Measurements from ENCODE around the gene NXPH4. TPM values are rescaled to one million over a fixed set of nuclear protein-coding genes. Genes with fewer than 3 reads are reported as not detected.

Gene NXPH4
- total RNA-seq, 1 donor from 2014 or later, result 82.8 TPM

GRCh38 chr12:57178213-57178612 lies 38.4 kb upstream of the NXPH4 start:
- Mint-ChIP-seq H3K4me1 (ENCODE audit: low read depth) (peaks cover 5% of the 10 kb centered on the region), H3K27me3 (ENCODE audit: low read depth) (no peaks in the 10 kb centered on the region), H3K9me3 (ENCODE audit: low read depth) (no peaks in the 10 kb centered on the region), H3K36me3 (ENCODE audit: low read depth) (peaks cover 56% of the 10 kb centered on the region), H3K4me3 (ENCODE audit: unreplicated experiment) (no peak overlapping the region), H3K27ac (ENCODE audit: unreplicated experiment) (peak overlapping the region; percentile 8)
- TF ChIP-seq CTCF (IDR thresholded peaks at IDR 0.05), result no peak
- no peak for DNase-seq (ENCODE audit: low spot score)

- no peak overlapping the region for H3K27ac Mint-ChIP-seq (ENCODE audit: unreplicated experiment)
- no peaks in the 10 kb centered on the region for H3K27me3 Mint-ChIP-seq (ENCODE audit: low read depth)
- H3K4me3 Mint-ChIP-seq (ENCODE audit: unreplicated experiment), result no peak overlapping the region
- DNase-seq (ENCODE audit: low spot score), result no peak
- peaks cover 53% of the 10 kb centered on the region for H3K36me3 Mint-ChIP-seq (ENCODE audit: low read depth)
- TF ChIP-seq CTCF (IDR thresholded peaks at IDR 0.05), result no peak
- peaks cover 5% of the 10 kb centered on the region for H3K4me1 Mint-ChIP-seq (ENCODE audit: low read depth)
- no peaks in the 10 kb centered on the region for H3K9me3 Mint-ChIP-seq (ENCODE audit: low read depth)
Observed at GRCh38 chr12:57179331-57180086, 37.1 kb upstream of the NXPH4 start.

- no peak overlapping the region for H3K27ac Mint-ChIP-seq (ENCODE audit: unreplicated experiment)
- TF ChIP-seq CTCF (IDR thresholded peaks at IDR 0.05), result no peak
- H3K4me3 Mint-ChIP-seq (ENCODE audit: unreplicated experiment), result no peak overlapping the region
- DNase-seq (ENCODE audit: low spot score), result no peak
- H3K27me3 Mint-ChIP-seq (ENCODE audit: low read depth), result no peaks in the 10 kb centered on the region
- H3K4me1 Mint-ChIP-seq (ENCODE audit: low read depth), result peaks cover 5% of the 10 kb centered on the region
- H3K9me3 Mint-ChIP-seq (ENCODE audit: low read depth), result no peaks in the 10 kb centered on the region
- H3K36me3 Mint-ChIP-seq (ENCODE audit: low read depth), result peaks cover 54% of the 10 kb centered on the region
Observed at GRCh38 chr12:57180321-57180989, 36.1 kb upstream of the NXPH4 start.

- peaks cover 49% of the 10 kb centered on the region for H3K36me3 Mint-ChIP-seq (ENCODE audit: low read depth)
- peaks cover 5% of the 10 kb centered on the region for H3K4me1 Mint-ChIP-seq (ENCODE audit: low read depth)
- H3K27ac Mint-ChIP-seq (ENCODE audit: unreplicated experiment), result no peak overlapping the region
- H3K27me3 Mint-ChIP-seq (ENCODE audit: low read depth), result no peaks in the 10 kb centered on the region
- DNase-seq (ENCODE audit: low spot score), result no peak
- H3K9me3 Mint-ChIP-seq (ENCODE audit: low read depth), result no peaks in the 10 kb centered on the region
- H3K4me3 Mint-ChIP-seq (ENCODE audit: unreplicated experiment), result no peak overlapping the region
- TF ChIP-seq CTCF (IDR thresholded peaks at IDR 0.05), result no peak
Observed at GRCh38 chr12:57181072-57181471, 35.5 kb upstream of the NXPH4 start.

- DNase-seq (ENCODE audit: low spot score), result no peak
- Mint-ChIP-seq H3K36me3 (ENCODE audit: low read depth) (peaks cover 50% of the 10 kb centered on the region), H3K4me3 (ENCODE audit: unreplicated experiment) (no peak overlapping the region), H3K27ac (ENCODE audit: unreplicated experiment) (peak overlapping the region; percentile 42), H3K27me3 (ENCODE audit: low read depth) (no peaks in the 10 kb centered on the region), H3K9me3 (ENCODE audit: low read depth) (no peaks in the 10 kb centered on the region), H3K4me1 (ENCODE audit: low read depth) (peaks cover 5% of the 10 kb centered on the region)
- no peak for TF ChIP-seq CTCF (IDR thresholded peaks at IDR 0.05)
Observed at GRCh38 chr12:57181561-57182155, 34.9 kb upstream of the NXPH4 start.
